ENCODE measurements around the gene NPAS3. TPM values are rescaled to one million over a fixed set of nuclear protein-coding genes. Genes with fewer than 3 reads are reported as not detected.

NPAS3 gene
- total RNA-seq, 1 experiment from 2014 or later: not detected

- no peak overlapping the region for H3K27ac ChIP-seq (ENCODE audit: low read depth, low read length)
- H3K4me3 ChIP-seq (replicated peaks in 1 of 2; ENCODE audit: low read depth in 1 of 2, low read length in 2 of 2): no peak overlapping the region
- H3K4me2 ChIP-seq (ENCODE audit: low read length): no peak overlapping the region
- H3K4me1 ChIP-seq (ENCODE audit: control insufficient read depth in 1 of 2, insufficient read depth in 2 of 2, low read length in 2 of 2): no peaks in the 10 kb centered on the region
- no peak for TF ChIP-seq POLR2AphosphoS5 (IDR thresholded peaks at IDR 0.05; ENCODE audit: low read depth, low read length)
- no TSS peak for BruUV-seq (replicated peaks)
- no peaks in the 10 kb centered on the region for H3K9me3 ChIP-seq (ENCODE audit: control insufficient read depth in 1 of 2, insufficient read depth in 1 of 2, low read depth in 1 of 2, low read length in 2 of 2)
- peaks cover 5% of the 10 kb centered on the region; the same call in 1 of the 2 replicates for H3K27me3 ChIP-seq (ENCODE audit: insufficient read depth, low read length)
- ChIA-PET POLR2A (no interaction called here), CTCF (no interaction called here), RAD21 (ENCODE audit: low non-redundant PET in 1 of 2, low total read pairs in 2 of 2, uncharacterized antibody in 2 of 2, unreplicated experiment in 2 of 2) (no interaction called here)
- intact Hi-C loops (cut with micrococcal nuclease): no loop called here
- H4K20me1 ChIP-seq (ENCODE audit: insufficient read depth): no peaks in the 10 kb centered on the region
- no peaks in the 10 kb centered on the region for H3K79me2 ChIP-seq (ENCODE audit: insufficient read depth, low read length)
- no peaks in the 10 kb centered on the region for H3K9me2 ChIP-seq (ENCODE audit: insufficient read depth)
- H3K9ac ChIP-seq (ENCODE audit: low read length): no peak overlapping the region
- no peak overlapping the region for H2AFZ ChIP-seq (ENCODE audit: low read depth, low read length, poor library complexity, severe bottlenecking)
- no peak for DNase-seq (ENCODE audit: low read depth, low spot score)
- no peak for ATAC-seq
- H3K36me3 ChIP-seq (ENCODE audit: control insufficient read depth in 1 of 2, insufficient read depth in 2 of 2, low read length in 2 of 2): no peaks in the 10 kb centered on the region
These were observed 657.8 kb downstream of the NPAS3 start for GRCh38 chr14:33596211-33597080.

GRCh38 chr14:33598582-33598981 lies 659.9 kb downstream of the NPAS3 start:
- no peaks in the 10 kb centered on the region for H3K9me2 ChIP-seq (ENCODE audit: insufficient read depth)
- TF ChIP-seq SIN3A (IDR thresholded peaks at IDR 0.05; ENCODE audit: low read depth) (no peak), SP1 (IDR thresholded peaks at IDR 0.05; ENCODE audit: low read depth) (no peak), RAD21 (IDR thresholded peaks at IDR 0.05; ENCODE audit: low read depth) (no peak), ZFX (IDR thresholded peaks at IDR 0.05) (no peak), TCF7L2 (IDR thresholded peaks at IDR 0.05; ENCODE audit: borderline replicate concordance, extremely low read depth, insufficient read depth, insufficient read length) (no peak), JUND (IDR thresholded peaks at IDR 0.05) (no peak), FOSL1 (IDR thresholded peaks at IDR 0.05; ENCODE audit: low read depth) (no peak), POLR2A (IDR thresholded peaks at IDR 0.05; ENCODE audit: borderline replicate concordance, extremely low read depth, insufficient read depth, insufficient read length) (no peak), CBX3 (IDR thresholded peaks at IDR 0.05; ENCODE audit: low read depth) (no peak), POLR2AphosphoS5 (IDR thresholded peaks at IDR 0.05; ENCODE audit: low read depth, low read length) (no peak), MAX (IDR thresholded peaks at IDR 0.05) (no peak)
- ATAC-seq (no peak), DNase-seq (ENCODE audit: low read depth, low spot score) (no peak)
- intact Hi-C loops (cut with micrococcal nuclease): no loop called here
- H3K9ac ChIP-seq (ENCODE audit: low read length): no peak overlapping the region
- RAD21 ChIA-PET (ENCODE audit: low non-redundant PET in 1 of 2, low total read pairs in 2 of 2, uncharacterized antibody in 2 of 2, unreplicated experiment in 2 of 2): no interaction called here
- no TSS peak for BruUV-seq (replicated peaks)
- H3K27ac ChIP-seq (ENCODE audit: low read depth, low read length): no peak overlapping the region
- H4K20me1 ChIP-seq (ENCODE audit: insufficient read depth): no peaks in the 10 kb centered on the region
- no peaks in the 10 kb centered on the region for H3K36me3 ChIP-seq (ENCODE audit: control insufficient read depth in 1 of 2, insufficient read depth in 2 of 2, low read length in 2 of 2)
- H3K9me3 ChIP-seq (ENCODE audit: control insufficient read depth in 1 of 2, insufficient read depth in 1 of 2, low read depth in 1 of 2, low read length in 2 of 2): no peaks in the 10 kb centered on the region
- H3K4me1 ChIP-seq (ENCODE audit: control insufficient read depth in 1 of 2, insufficient read depth in 2 of 2, low read length in 2 of 2): no peaks in the 10 kb centered on the region
- H3K4me2 ChIP-seq (ENCODE audit: low read length): no peak overlapping the region
- peaks cover 5% of the 10 kb centered on the region; the same call in 1 of the 2 replicates for H3K27me3 ChIP-seq (ENCODE audit: insufficient read depth, low read length)
- no peak overlapping the region for H3K4me3 ChIP-seq (replicated peaks in 1 of 2; ENCODE audit: low read depth in 1 of 2, low read length in 2 of 2)
- POLR2A ChIA-PET: no interaction called here
- no peaks in the 10 kb centered on the region for H3K79me2 ChIP-seq (ENCODE audit: insufficient read depth, low read length)
- H2AFZ ChIP-seq (ENCODE audit: low read depth, low read length, poor library complexity, severe bottlenecking): no peak overlapping the region
- CTCF ChIA-PET: no interaction called here
